ENCODE measurements around the gene MTFMT. TPM values are rescaled to one million over a fixed set of nuclear protein-coding genes. Genes with fewer than 3 reads are reported as not detected.

MTFMT gene
- total RNA-seq, 2 experiments from 2014 or later = 13.3 to 15.5 TPM

GRCh38 chr15:64989416-64990167, 39.8 kb downstream of the MTFMT start, which contains the start of gene SPG21:
SPG21 (minus strand) TSS chr15:64989914; CDS start chr15:64983569, 6,345 bp downstream.
- peak within 1 kb of the TSS; percentile 88 for H3K27ac Mint-ChIP-seq
- no peaks in the 10 kb centered on the region for H3K27me3 Mint-ChIP-seq
- H3K36me3 Mint-ChIP-seq (ENCODE audit: low read depth) = peaks cover 13% of the 10 kb centered on the region
- ChIA-PET POLR2A (interaction anchor here (0.6 to 4.7 kb wide), 14 partner anchors 8 to 896 kb away, joined by 3 to 28 read pairs (median 4); partner anchors contain the start of genes CIAO2A, CLPX, PARP16 and RNU5B-1), CTCF (interaction anchor here (1.4 to 1.6 kb wide), 2 partner anchors 9 to 19 kb away, joined by 3 to 4 read pairs; no protein-coding TSS in a partner anchor)
- peak within 1 kb of the TSS; percentile 99 for H3K4me3 Mint-ChIP-seq
- H3K9me3 Mint-ChIP-seq = no peaks in the 10 kb centered on the region
- peak; percentile 94 for DNase-seq
- H3K4me1 Mint-ChIP-seq = peaks cover 56% of the 10 kb centered on the region

- Mint-ChIP-seq H3K9me3 (no peaks in the 10 kb centered on the region), H3K4me1 (peaks cover 58% of the 10 kb centered on the region), H3K36me3 (ENCODE audit: low read depth) (peaks cover 13% of the 10 kb centered on the region), H3K27ac (no peak overlapping the region), H3K27me3 (no peaks in the 10 kb centered on the region), H3K4me3 (peak overlapping the region; percentile 14)
- no peak for DNase-seq
- ChIA-PET CTCF (no interaction called here), POLR2A (interaction anchor here (1.3 to 1.5 kb wide), 2 partner anchors 10 to 13 kb away, joined by 3 read pairs; no protein-coding TSS in a partner anchor)
Observed at GRCh38 chr15:64987136-64987535, 42.3 kb downstream of the MTFMT start.

GRCh38 chr15:64985366-64986033, 43.9 kb downstream of the MTFMT start:
- Mint-ChIP-seq H3K9me3 (no peaks in the 10 kb centered on the region), H3K4me1 (peaks cover 51% of the 10 kb centered on the region), H3K27ac (no peak overlapping the region), H3K4me3 (no peak overlapping the region), H3K36me3 (ENCODE audit: low read depth) (peaks cover 19% of the 10 kb centered on the region), H3K27me3 (no peaks in the 10 kb centered on the region)
- CTCF ChIA-PET = interaction anchor here (1.3 kb wide), 1 partner anchor 150 kb away, joined by 3 read pairs; no protein-coding TSS in a partner anchor
- DNase-seq = no peak
- POLR2A ChIA-PET = no interaction called here

- no peaks in the 10 kb centered on the region for H3K27me3 Mint-ChIP-seq
- H3K27ac Mint-ChIP-seq = no peak overlapping the region
- H3K4me3 Mint-ChIP-seq = no peak overlapping the region
- POLR2A ChIA-PET = no interaction called here
- H3K9me3 Mint-ChIP-seq = no peaks in the 10 kb centered on the region
- peaks cover 30% of the 10 kb centered on the region for H3K4me1 Mint-ChIP-seq
- H3K36me3 Mint-ChIP-seq (ENCODE audit: low read depth) = peaks cover 37% of the 10 kb centered on the region
- CTCF ChIA-PET = no interaction called here
- DNase-seq = no peak
Observed at GRCh38 chr15:64982472-64982871, 47.0 kb downstream of the MTFMT start.

- H3K27ac Mint-ChIP-seq = no peak overlapping the region
- peaks cover 35% of the 10 kb centered on the region for H3K36me3 Mint-ChIP-seq (ENCODE audit: low read depth)
- ChIA-PET POLR2A (no interaction called here), CTCF (no interaction called here)
- H3K27me3 Mint-ChIP-seq = no peaks in the 10 kb centered on the region
- no peak for DNase-seq
- no peak overlapping the region for H3K4me3 Mint-ChIP-seq
- H3K4me1 Mint-ChIP-seq = peaks cover 25% of the 10 kb centered on the region
- no peaks in the 10 kb centered on the region for H3K9me3 Mint-ChIP-seq
Observed at GRCh38 chr15:64981812-64982431, 47.5 kb downstream of the MTFMT start.

- no peak for DNase-seq
- Mint-ChIP-seq H3K9me3 (no peaks in the 10 kb centered on the region), H3K4me1 (peaks cover 11% of the 10 kb centered on the region), H3K27ac (no peak overlapping the region), H3K36me3 (ENCODE audit: low read depth) (peaks cover 33% of the 10 kb centered on the region), H3K27me3 (no peaks in the 10 kb centered on the region), H3K4me3 (no peak overlapping the region)
- ChIA-PET CTCF (no interaction called here), POLR2A (interaction anchor here (1.0 to 1.6 kb wide), 2 partner anchors 10 to 325 kb away, joined by 3 to 4 read pairs; partner anchors contain the start of genes RNU5B-1 and SPG21)
Observed at GRCh38 chr15:64979252-64979710, 50.2 kb downstream of the MTFMT start.

GRCh38 chr15:64975390-64975789, 54.0 kb downstream of the MTFMT start:
- H3K4me3 Mint-ChIP-seq = no peak overlapping the region
- no peaks in the 10 kb centered on the region for H3K27me3 Mint-ChIP-seq
- POLR2A ChIA-PET = no interaction called here
- CTCF ChIA-PET = no interaction called here
- H3K4me1 Mint-ChIP-seq = peaks cover 6% of the 10 kb centered on the region
- H3K27ac Mint-ChIP-seq = no peak overlapping the region
- DNase-seq = no peak
- H3K36me3 Mint-ChIP-seq (ENCODE audit: low read depth) = peaks cover 34% of the 10 kb centered on the region
- H3K9me3 Mint-ChIP-seq = no peaks in the 10 kb centered on the region

GRCh38 chr15:64970698-64971097, 58.7 kb downstream of the MTFMT start:
- no peak overlapping the region for H3K27ac Mint-ChIP-seq
- no peak for DNase-seq
- ChIA-PET POLR2A (no interaction called here), CTCF (interaction anchor here (0.6 to 1.0 kb wide), 2 partner anchors 139 to 212 kb away, joined by 3 read pairs; no protein-coding TSS in a partner anchor)
- H3K27me3 Mint-ChIP-seq = no peaks in the 10 kb centered on the region
- H3K4me1 Mint-ChIP-seq = peaks cover 2% of the 10 kb centered on the region
- H3K4me3 Mint-ChIP-seq = no peak overlapping the region
- H3K9me3 Mint-ChIP-seq = no peaks in the 10 kb centered on the region
- peaks cover 28% of the 10 kb centered on the region for H3K36me3 Mint-ChIP-seq (ENCODE audit: low read depth)

GRCh38 chr15:64969401-64969800, 60.0 kb downstream of the MTFMT start:
- H3K9me3 Mint-ChIP-seq = no peaks in the 10 kb centered on the region
- no peak overlapping the region for H3K27ac Mint-ChIP-seq
- no peaks in the 10 kb centered on the region for H3K27me3 Mint-ChIP-seq
- POLR2A ChIA-PET = no interaction called here
- CTCF ChIA-PET = interaction anchor here (1.1 kb wide), 1 partner anchor 15 kb away, joined by 3 read pairs; no protein-coding TSS in a partner anchor
- no peak overlapping the region for H3K4me3 Mint-ChIP-seq
- DNase-seq = no peak
- peaks cover 33% of the 10 kb centered on the region for H3K36me3 Mint-ChIP-seq (ENCODE audit: low read depth)
- no peaks in the 10 kb centered on the region for H3K4me1 Mint-ChIP-seq

- H3K9me3 Mint-ChIP-seq = no peaks in the 10 kb centered on the region
- POLR2A ChIA-PET = no interaction called here
- H3K36me3 Mint-ChIP-seq (ENCODE audit: low read depth) = peaks cover 68% of the 10 kb centered on the region
- no peaks in the 10 kb centered on the region for H3K27me3 Mint-ChIP-seq
- DNase-seq = no peak
- H3K4me3 Mint-ChIP-seq = no peak overlapping the region
- H3K27ac Mint-ChIP-seq = no peak overlapping the region
- CTCF ChIA-PET = no interaction called here
- H3K4me1 Mint-ChIP-seq = no peaks in the 10 kb centered on the region
Observed at GRCh38 chr15:64961013-64961412, 68.4 kb downstream of the MTFMT start.

GRCh38 chr15:64960153-64960552, 69.3 kb downstream of the MTFMT start:
- Mint-ChIP-seq H3K4me1 (no peaks in the 10 kb centered on the region), H3K36me3 (ENCODE audit: low read depth) (peaks cover 73% of the 10 kb centered on the region), H3K27ac (no peak overlapping the region), H3K9me3 (no peaks in the 10 kb centered on the region), H3K27me3 (no peaks in the 10 kb centered on the region), H3K4me3 (no peak overlapping the region)
- DNase-seq = no peak
- CTCF ChIA-PET = no interaction called here
- POLR2A ChIA-PET = no interaction called here

GRCh38 chr15:64959128-64959527, 70.3 kb downstream of the MTFMT start:
- ChIA-PET CTCF (no interaction called here), POLR2A (no interaction called here)
- Mint-ChIP-seq H3K27me3 (no peaks in the 10 kb centered on the region), H3K4me1 (no peaks in the 10 kb centered on the region), H3K36me3 (ENCODE audit: low read depth) (peaks cover 70% of the 10 kb centered on the region), H3K4me3 (no peak overlapping the region), H3K27ac (no peak overlapping the region), H3K9me3 (no peaks in the 10 kb centered on the region)
- DNase-seq = no peak

- Mint-ChIP-seq H3K9me3 (no peaks in the 10 kb centered on the region), H3K4me3 (no peak overlapping the region), H3K36me3 (ENCODE audit: low read depth) (peaks cover 32% of the 10 kb centered on the region), H3K27ac (no peak overlapping the region), H3K27me3 (no peaks in the 10 kb centered on the region), H3K4me1 (no peaks in the 10 kb centered on the region)
- no peak for DNase-seq
- ChIA-PET CTCF (no interaction called here), POLR2A (no interaction called here)
Observed at GRCh38 chr15:64954395-64954794, 75.0 kb downstream of the MTFMT start.
